ENCODE data around the gene VDR.
A peak's percentile ranks its signal among the peaks of the same experiment; 100 is the strongest.

VDR gene

DNA sequence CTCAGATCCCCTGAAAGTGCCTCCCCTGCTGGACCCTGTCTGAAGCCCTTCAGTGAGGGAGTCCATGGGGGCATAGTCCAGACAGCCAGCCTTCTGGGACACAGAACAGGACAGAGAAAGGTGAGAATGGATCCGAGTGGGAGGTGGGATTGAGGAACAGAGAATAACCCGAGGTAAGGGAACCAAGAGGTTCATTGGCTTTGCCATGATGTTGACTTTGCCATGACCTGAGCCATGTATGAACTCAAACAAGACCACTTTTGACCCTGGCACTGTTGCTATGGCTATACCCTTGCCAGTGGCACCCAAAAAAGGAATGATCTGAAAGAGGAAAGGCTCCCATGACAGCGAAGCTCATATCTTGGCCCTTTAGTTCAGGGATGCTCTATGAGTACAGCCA is 22.6 kb upstream of the VDR start:
- no peak for DNase-seq

DNA sequence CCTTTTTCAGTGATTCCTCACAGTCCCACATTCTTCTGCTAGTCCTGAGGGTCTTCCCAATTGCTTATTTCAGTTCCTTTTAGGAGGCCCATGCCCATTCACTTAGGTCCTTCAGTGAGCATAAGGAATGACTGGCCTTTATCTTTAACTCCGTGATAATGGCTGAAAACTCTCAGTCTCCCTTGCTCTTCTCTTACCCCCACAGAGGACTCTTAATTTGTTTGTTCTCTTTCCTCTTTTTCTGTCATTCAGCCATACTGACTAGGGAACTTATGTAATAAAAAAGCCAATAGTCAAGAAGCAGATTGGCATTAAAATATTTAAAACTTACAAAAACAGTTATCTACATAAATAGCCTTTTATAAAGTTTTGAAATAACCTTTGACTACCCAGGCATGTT is 17.1 kb upstream of the VDR start:
- DNase-seq: no peak

DNA sequence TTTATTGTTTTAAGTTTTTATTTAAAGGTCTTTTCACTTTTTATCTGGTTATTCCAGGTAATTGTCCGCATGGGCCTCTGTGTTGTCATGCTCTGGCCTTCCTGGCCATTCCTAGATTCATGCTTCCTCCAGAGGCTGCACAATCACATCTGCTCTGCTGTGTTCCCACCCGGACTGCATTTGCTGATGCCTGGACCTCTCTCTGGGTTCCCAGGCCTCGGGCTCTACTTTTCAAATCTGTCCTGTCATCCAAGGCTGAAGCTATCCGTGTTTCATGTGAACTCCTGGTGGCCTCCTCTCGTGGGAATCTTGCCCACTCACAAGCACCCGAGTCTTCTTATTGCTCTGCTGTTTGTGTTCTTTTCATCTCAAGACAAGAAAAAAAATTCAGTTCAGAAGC is 16.1 kb upstream of the VDR start:
- no peak for DNase-seq

DNA sequence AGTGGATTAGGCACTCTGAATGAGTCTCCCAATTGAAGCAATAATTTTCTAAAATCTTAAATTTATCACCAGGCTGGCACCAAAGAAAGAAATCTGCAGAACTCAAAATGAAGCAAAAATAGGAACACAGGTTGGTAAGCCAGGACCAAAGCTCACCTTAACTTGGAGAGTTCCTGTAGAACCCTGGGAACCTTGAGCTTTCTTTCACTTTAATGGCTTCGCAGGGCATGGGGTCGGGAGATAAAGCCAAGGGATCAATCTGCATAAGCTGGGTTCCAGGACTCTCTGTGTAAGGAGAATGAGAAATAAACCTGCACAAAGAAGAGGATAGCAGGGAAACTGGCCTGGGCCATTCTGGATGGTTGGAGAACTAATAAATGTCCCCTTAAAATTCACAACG is 8.3 kb upstream of the VDR start:
- no peak for DNase-seq

DNA sequence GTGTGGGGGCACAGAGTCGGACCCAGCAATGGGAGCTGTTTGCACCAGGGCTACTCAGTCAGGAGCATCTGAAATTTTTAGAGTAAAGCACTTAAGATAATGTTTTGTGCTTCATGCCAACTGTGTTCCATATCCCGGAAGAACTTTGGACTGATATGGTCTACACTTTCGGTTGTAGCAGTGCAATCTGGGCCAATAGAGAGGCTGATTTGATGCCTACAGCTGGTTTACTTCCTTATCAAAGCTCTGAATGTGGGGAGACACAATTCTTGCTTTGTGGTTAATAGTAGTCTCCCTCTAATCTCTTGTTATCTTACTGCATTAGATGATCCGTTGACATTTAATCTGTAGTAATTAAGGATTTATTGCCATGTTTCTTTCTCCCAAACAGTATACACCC is 7.8 kb upstream of the VDR start:
- DNase-seq: no peak

DNA sequence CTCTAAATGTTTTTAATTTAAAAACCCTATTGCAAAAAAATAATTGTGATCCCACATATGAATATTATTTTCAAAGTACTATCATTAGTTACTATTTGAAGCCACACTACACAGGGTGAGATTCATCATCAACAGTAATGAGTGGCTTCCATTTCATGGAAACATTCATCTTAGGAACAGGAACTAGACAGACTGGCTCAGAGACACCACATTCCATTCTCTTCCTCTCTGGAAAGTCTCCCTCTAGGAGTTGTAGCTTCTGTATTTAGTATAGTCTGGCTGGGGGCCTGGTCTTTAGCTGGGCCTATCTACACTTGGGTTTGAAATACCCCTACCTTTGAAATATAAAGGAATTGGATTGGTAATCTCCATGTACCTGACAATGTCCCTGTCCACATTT is 6.2 kb upstream of the VDR start:
- no peak for DNase-seq

DNA sequence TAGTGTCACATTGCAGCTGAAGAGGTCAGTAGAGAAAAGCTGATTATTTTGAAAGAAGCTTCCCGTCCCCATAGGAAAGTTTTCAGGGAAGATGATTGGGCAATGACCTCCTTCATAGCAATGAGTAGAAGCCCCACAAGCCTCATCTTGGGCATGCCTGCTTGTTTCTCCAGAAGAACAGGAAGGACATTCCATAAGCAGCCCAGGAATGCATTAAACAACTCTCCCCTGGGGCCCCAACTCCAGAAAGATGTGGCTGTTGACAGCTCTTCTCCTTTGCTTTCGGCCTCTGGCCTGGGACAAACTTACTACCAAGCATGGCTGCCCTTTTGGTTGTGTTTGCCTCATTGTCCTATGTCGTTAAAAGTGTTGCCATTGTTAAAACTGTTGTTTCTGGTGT is 5.7 kb upstream of the VDR start:
- no peak for DNase-seq

DNA sequence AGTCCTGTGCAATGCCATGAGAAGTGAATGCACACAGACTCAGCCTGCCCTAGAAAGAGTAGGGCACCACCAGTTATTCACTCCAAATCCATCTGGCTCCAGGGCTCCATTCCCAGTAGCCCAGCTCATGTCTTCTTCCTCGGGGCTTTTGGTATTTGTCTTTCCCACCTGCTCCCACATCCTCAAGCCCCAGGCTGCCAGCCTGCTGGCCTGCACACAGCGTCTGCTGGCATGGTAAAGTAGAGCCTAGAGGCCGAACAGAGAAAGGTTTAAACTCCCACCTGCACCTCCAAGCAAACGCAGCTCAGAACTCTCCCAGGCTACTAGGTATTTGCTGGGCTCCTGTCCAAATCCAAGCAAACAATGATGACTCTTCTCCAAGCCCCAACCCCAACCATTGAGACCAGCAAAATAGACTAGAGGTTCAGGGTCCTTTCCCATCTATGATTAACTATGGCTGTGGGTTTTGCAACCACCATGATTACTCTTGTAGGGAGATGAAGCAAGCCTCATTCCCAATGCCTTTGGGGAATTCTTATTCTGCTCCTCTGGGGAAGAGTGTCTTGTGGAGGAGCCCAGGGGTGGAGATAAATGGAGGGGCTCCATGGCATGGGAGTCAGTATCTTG is 5.2 kb upstream of the VDR start:
- DNase-seq: no peak

DNA sequence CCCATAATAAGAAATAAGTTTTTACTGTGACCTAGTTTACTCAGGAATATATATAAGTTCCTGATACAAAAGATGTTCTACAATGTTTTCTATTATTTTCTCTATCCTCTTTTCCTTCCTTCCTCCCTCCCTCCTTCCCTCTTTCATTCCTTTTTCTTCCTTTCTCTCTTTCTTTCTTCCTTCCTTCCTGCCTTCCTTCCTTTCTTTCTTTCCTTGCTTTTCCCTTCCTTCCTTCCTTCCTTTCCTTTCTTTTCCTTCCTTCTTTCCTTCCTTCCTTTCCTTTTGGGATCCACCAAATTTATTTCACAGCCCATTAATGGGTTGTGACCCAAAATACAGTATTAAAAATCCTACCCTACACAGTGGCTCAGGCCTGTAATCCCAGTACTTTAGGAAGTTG is 3.9 kb upstream of the VDR start:
- DNase-seq: no peak

DNA sequence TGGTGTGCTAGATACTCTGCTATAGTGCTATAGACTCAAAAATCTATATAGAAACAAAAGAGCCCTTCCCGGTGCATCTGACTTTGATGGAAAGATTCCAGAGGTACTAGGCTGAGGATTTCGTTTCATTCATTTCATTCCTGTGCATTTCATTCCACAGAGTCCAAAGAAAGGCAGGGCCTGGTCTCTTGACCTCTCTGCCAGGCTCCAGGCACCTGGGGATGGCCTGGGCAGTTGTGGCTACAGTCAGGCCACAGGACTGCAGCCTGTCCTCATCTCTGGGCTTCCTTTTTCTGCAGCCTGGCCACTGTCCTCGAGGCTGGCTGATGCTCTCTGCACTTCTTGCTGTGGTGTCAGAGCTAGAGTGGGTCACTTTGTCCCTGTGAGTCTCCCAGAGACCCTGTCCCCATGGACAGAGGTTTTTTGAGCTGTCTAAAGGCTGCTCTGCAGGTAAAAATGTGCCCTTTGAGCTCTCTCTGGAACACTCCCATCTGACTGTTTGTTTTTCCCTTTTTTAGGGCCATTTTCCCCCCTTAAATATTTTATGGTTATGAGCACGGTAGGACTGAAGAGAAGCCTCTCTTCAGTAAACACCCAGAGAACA is 3.2 kb upstream of the VDR start:
- no peak for DNase-seq

DNA sequence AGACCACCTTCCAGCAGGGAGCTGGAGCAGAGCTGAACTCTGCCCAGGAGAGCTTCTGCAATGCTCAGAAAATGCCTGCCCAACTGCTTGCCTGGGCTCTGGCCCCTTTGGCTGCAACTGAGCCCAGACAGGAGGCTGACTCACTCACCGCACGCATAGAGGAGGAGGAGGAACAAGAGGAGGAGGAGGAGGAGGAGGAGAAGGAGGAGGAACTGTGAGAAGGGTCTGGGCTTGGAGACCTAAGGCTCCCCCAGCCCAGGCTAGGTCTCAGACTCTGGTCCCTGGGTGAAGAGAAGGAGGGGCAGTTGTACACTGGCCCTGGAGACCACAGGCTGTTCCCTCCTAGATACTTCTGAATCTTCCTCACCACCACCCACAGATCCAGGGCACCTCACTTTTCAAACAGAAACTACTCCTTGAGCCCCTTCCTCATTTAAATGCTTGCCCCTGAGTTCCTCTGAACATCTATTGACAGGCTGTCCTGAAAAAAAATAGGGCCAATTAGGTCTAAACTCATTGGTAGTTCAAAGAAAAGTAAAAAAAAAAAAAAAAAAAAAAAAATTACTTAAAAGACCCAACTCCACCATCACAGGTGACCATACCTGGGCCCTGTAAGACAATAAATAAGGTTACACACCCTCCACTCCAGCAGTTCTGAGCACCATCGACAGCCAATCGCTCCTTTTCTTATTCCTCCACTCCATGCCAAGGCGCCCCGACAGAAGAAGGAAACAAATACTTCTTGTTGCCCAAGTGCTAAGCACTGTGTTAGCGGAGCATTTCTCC is 674 bp downstream of the VDR start:
- DNase-seq: peak; percentile 65

DNA sequence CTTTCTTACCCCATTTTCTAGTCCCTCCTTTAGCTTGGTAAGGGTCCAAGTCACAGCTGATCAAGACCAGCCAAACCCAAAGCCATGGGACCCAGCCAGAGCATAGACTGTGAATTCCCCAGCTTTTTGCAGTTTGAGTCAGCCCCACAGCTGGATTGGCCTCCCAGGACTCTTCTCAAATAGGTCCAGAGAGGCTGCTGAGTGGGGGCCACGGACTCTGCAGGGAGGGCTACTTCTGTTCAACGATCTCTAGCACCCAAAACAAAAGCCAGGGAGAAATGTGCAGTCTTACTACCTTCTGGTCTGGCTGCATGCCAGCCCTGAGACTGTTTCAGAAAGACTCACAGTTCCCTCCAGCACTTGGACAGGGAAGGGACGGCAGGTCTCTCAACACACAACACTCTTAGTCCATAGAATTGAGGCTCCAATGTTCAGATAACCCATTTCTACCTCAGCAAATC is 1.6 kb downstream of the VDR start:
- peak; percentile 16 for DNase-seq

DNA sequence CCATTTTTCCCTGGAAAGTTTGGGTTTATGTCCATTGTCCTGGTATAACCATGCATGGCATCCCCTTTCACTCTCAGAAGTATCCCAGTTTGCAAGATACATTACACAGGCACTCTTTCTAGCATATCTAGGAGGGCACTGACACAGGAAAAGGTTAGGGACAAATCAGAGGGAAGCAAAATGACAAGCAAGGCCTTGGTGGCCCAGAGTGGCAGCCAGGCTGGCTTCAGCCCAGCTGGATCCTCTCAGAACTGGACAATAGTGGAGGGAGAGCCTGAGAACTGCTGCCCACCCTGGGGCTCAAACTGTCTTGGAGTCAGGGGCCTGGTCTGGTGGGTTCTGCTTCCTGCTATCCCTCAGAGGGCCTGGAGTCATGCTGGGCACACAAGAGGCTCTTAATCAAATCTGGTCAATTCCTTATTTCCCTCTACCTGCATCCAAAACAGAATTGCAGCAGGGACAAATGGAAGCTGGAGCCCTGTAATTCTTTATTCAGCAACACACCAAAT is 2.6 kb downstream of the VDR start:
- DNase-seq: no peak

DNA sequence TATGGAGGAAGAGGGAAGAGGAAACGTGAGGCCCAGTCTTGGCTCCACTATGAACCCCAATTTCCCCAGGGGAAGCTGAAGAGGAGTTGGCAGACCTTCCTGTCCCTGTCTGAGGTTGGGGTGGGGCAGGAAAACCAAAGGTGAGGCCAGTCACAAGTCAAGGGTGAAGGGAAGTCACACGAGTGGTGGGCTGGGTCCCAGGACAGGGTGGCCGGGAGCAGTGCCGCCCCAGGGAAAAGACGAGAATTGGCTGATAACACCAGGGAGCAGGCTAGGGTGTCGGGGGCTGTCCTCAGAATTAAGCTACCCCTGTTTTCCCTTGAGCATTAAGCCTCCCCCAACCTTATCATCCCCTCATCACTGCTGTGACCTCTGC is 3.1 kb downstream of the VDR start:
- no peak for DNase-seq

DNA sequence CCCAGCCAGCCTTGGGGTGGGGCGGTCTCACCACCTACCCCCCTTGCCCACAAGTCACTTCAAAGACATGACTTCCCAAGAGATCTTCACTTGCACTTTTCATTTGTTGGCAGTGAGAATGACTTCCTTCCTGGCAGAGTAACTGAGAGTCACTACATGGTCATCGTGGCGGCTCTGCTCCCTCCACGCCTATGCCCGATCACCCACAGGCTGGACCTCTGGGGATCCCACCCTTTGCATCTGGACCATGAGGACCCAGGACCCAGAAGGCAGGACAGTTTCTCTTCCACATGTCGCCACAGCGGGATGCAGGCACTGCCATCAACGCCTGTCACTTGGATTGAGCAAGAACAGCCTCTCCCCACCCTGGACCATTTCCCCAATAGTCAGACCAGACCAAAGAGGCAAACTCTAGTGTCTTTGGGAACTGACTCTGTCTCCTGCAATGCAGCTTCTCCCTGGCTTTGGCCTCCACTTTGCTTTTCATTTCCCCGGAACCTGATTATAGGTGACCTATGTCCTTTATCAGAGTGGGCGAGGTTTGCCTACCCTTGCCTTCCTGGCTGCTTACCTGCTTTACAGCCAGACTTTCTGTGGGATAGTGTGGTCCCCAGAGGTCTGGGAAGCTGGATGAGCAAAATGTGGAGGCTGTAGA is 3.6 kb downstream of the VDR start:
- DNase-seq: no peak

DNA sequence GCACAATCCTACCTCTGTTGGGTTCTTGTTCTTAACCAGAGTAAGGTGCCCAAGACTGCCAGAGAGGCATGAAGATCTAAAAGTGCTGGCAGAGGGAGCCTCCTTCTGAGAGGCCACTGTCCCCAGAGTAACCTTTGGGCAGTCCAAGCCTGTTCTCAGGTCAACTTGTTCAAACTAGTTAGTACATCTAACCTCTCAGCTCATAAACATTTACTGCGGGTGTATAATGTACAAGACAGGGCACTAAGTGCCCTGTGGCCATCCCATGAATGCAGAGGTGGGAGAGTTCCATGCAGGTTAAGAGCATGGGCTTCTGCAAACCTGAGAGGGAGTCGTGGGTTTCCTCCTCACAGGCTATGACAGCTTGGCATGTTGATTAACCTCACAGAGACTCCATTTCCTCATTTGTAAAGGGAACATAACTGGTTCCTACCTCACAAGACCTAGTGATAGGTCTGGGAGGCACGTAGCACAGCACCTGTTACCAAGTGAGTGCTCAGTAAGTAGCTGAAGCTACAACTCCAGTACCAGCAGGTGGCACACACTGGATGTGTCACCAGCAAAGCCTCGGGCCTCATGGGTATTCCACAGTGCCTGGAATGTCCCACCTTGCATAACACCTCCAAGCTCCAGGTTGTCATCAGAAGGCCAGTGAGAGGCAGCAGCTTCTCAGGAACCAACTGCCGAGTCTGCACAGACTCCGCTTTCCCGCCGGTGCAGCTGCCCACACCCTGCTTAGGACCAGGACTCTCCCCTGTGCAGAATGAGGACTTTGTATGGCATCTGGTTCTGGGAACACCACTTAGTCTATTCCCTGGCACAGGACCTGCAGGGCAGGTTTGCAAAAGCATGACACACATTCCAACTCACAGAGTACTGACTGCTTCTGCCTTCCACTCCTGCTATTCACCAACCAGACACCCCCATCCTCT is 4.4 kb downstream of the VDR start:
- DNase-seq: no peak

DNA sequence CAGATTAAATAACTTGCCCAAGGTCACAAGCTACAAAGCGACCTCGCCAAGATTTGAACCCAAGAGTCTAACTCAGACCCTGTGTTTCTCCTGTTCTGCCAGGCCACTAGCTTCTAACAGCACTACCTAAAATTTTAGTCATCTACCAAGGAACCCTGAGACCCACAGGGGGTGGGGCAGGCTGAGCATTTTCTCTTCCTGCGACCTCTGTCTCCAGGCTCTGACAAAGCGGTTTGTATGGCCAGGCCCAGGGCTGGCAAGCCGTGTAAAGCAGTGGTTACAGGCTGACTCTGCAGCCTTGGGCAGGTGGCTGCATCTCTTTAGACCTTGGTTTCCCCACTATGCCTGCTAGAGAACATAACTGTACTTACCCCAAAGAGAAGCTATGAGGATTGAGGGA is 5.3 kb downstream of the VDR start:
- no peak for DNase-seq

DNA sequence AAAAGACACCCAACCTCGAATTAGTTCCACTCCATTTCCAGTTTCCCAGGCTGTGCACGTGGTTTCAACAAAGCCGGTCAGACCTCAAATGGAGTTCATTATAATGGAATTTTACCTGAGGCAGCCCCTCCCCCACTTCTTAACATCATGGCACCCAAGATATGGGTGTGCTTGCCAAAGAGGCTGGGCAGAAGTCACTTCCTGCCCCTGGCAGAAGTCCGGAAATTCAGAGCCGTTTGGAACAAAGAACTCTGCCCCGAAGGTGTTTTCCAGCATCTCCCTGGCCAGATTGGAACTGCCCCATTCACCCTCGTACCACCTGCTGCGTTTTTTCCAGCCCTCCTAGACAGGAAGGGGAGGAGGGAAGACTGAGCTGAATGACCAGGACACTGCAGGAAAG is 8.2 kb downstream of the VDR start:
- DNase-seq: no peak

DNA sequence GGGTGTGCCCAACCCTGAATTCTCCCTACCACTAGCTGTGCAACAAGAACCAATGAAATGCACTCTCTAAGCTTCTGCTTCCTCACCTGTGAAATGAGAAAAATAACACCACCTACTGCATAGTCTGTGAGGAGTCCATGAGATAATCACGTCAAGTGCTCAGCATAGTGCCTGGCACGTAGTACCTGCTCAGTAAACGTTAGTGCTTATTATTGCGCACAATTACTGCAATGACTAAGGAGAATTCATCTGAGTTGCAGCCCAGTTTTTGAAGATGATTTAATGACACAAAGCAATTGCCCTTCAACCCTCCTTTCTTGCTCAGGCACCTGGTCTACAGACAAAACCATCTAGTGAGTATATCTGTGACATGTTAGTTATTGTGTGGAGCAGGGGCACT is 8.8 kb downstream of the VDR start:
- no peak for DNase-seq

DNA sequence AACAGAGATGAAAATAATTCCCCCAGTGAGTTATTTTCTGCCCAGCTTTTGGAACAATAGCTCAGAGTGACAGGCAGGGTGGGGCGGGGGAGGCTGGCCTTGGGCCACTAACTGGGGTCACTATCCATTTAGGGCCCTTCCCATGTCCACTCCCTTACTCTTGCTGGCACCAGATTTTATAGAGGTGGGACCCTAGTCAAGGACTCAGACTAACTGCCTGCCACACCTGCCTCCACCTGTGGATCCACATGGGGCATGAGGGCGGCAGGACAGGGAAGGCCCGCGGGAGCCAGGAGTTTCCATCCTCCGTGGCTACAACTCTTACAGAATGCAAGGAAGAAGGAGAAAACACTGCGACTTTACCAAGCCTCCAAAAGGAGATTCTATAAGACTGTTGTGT is 10.1 kb downstream of the VDR start:
- no peak for DNase-seq

DNA sequence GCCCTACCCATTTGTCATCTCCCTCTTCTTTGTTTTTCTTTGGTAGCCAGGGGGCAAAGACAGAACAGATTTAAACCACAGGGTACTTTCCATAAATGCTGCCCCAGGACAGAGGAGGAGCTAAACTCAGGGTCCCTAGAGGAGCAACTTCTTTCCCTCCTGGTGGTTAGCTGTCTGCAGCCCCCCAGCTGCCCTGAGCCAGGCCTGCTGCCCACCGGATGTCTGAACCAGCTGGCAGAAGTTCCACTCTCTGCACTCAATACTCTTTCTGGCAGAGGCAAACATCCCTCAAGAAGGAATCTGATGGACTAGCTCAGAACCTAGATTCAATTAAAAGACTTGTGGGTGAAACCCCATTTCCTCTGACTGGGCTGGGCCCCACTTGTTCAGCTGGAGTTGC is 10.7 kb downstream of the VDR start:
- DNase-seq: no peak

DNA sequence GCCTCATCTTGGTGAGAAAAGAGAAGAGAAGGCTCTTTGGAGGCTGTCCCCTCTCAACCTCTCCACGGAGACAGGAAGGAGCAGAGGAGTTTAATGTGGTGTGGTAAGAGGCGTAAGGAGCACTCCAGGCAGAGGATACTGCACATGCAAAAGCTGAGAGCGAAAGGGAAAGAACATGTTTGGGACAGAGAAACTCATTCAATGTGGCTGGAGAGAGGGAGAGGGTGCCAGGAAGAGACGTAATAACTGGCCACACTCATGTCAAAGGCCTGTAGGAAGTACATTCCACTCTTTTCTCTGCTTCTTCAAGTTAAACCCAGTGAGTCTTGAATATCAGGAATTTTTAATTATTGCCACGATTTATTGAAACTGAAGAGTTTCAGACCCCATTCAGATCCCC is 12.0 kb downstream of the VDR start:
- no peak for DNase-seq

DNA sequence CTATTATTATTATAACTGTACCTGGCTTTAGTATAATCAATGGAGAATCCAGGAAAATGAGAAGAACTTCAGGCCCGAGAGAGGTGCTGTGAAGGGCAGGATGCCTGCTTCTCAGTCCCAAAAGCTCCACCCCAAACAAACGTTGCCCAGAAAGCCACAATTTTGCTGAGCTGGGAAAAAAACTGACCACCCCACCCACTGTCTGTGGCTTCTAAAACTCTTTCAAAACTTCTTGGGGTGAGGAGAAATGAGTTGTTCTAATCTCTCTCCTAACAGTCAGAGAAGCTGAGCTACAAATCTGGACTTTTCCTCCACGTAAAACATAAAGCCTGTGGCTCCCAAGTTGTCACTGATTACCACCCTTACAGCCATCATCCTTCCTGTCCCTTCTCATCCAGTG is 13.4 kb downstream of the VDR start:
- no peak for DNase-seq
